HL-60/S4 (cell line): Measurements from ENCODE around the gene PTPRA.

Experiments used
- in situ Hi-C: fragments of 300-500 bp; cut with MboI; formaldehyde crosslinking; loops from 2 replicates; pipeline ENCODE4 v1.14.3; 2022; ENCODE audit warnings: low sequenced_read_pairs

PTPRA gene

GRCh38 chr20:2851086-2851485, 22.2 kb upstream of the PTPRA start:
- in situ Hi-C loops, result no loop called here

- in situ Hi-C loops, result no loop called here
Measured at GRCh38 chr20:2858591-2858990, 14.7 kb upstream of the PTPRA start.

GRCh38 chr20:2859330-2860121, 13.8 kb upstream of the PTPRA start:
- in situ Hi-C loops, result no loop called here

GRCh38 chr20:2864626-2865025, 8.7 kb upstream of the PTPRA start:
- in situ Hi-C loops, result no loop called here

- in situ Hi-C loops, result no loop called here
Measured at GRCh38 chr20:2865101-2865500, 8.2 kb upstream of the PTPRA start.

- in situ Hi-C loops, result no loop called here
Measured at GRCh38 chr20:2865630-2866029, 7.7 kb upstream of the PTPRA start.

- in situ Hi-C loops, result no loop called here
Measured at GRCh38 chr20:2866236-2866635, 7.0 kb upstream of the PTPRA start.

- in situ Hi-C loops, result no loop called here
Measured at GRCh38 chr20:2867081-2867864, 6.0 kb upstream of the PTPRA start.

- in situ Hi-C loops, result no loop called here
Measured at GRCh38 chr20:2869381-2869780, 3.9 kb upstream of the PTPRA start.

- in situ Hi-C loops, result no loop called here
Measured at GRCh38 chr20:2871111-2871465, 2.2 kb upstream of the PTPRA start.

GRCh38 chr20:2871661-2872458, 1.4 kb upstream of the PTPRA start:
- in situ Hi-C loops, result no loop called here

- in situ Hi-C loops, result no loop called here
Measured at GRCh38 chr20:2872459-2873009, 747 bp upstream of the PTPRA start.

- in situ Hi-C loops, result no loop called here
Measured at GRCh38 chr20:2873747-2874041, 413 bp downstream of the PTPRA start.

- in situ Hi-C loops, result no loop called here
Measured at GRCh38 chr20:2874456-2874855, 1.2 kb downstream of the PTPRA start.

GRCh38 chr20:2875690-2876203, 2.5 kb downstream of the PTPRA start:
- in situ Hi-C loops, result no loop called here

GRCh38 chr20:2878515-2878914, 5.2 kb downstream of the PTPRA start:
- in situ Hi-C loops, result no loop called here

GRCh38 chr20:2879146-2879545, 5.9 kb downstream of the PTPRA start:
- in situ Hi-C loops, result no loop called here

GRCh38 chr20:2880650-2881049, 7.4 kb downstream of the PTPRA start:
- in situ Hi-C loops, result no loop called here

- in situ Hi-C loops, result no loop called here
Measured at GRCh38 chr20:2883726-2884637, 10.7 kb downstream of the PTPRA start.

- in situ Hi-C loops, result no loop called here
Measured at GRCh38 chr20:2887715-2888114, 14.4 kb downstream of the PTPRA start.
